ENCODE results near the gene ROCK2. TPM values are rescaled to one million over a fixed set of nuclear protein-coding genes. Genes with fewer than 3 reads are reported as not detected.

Gene ROCK2
- total RNA-seq, 4 donors from 2014 or later, result 110 to 197 (median 155) TPM

DNA sequence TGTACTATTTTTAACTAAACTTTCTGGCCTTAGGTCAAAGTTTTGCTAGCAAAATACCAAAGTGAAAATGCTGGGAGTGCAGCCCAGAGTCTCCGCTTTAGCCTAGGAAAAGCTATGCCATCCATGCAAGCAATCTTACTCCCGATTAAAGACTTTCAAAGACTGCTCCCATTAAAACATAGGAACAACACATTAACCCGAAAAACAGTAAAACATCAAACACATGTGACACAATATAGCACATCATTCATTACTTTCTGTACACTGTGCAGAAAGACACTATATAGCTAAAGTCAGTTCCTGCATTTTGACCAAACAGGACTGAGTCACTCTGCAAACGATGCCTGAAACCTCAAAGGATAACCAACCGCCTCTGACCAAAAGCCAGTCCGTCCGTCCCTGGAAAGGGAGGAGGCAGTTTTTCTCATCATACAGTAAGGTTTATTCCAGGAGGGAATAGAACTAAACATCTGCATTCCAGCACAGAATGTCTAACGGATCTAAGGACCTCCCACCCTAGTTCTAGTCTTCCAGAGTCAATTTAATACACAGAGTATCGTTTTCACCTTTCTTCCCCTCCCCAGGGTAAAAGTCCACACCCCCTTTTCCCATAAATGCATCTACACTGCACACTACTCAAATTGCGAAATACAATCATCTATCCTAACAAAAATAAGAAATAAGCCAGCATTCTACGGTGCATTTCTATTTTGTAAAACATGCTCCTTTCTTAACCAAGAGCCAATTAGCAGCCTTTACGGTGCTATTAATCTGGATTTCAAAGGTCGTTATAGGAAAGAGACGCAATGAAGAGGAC is 1.7 kb downstream of the ROCK2 start:
- DNase-seq (ENCODE audit: low spot score), result no peak
- ATAC-seq (ENCODE audit: low FRiP score), result no peak
- TF ChIP-seq, protein P1, sequence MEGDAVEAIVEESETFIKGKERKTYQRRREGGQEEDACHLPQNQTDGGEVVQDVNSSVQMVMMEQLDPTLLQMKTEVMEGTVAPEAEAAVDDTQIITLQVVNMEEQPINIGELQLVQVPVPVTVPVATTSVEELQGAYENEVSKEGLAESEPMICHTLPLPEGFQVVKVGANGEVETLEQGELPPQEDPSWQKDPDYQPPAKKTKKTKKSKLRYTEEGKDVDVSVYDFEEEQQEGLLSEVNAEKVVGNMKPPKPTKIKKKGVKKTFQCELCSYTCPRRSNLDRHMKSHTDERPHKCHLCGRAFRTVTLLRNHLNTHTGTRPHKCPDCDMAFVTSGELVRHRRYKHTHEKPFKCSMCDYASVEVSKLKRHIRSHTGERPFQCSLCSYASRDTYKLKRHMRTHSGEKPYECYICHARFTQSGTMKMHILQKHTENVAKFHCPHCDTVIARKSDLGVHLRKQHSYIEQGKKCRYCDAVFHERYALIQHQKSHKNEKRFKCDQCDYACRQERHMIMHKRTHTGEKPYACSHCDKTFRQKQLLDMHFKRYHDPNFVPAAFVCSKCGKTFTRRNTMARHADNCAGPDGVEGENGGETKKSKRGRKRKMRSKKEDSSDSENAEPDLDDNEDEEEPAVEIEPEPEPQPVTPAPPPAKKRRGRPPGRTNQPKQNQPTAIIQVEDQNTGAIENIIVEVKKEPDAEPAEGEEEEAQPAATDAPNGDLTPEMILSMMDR (IDR thresholded peaks at IDR 0.05), result no peak

DNA sequence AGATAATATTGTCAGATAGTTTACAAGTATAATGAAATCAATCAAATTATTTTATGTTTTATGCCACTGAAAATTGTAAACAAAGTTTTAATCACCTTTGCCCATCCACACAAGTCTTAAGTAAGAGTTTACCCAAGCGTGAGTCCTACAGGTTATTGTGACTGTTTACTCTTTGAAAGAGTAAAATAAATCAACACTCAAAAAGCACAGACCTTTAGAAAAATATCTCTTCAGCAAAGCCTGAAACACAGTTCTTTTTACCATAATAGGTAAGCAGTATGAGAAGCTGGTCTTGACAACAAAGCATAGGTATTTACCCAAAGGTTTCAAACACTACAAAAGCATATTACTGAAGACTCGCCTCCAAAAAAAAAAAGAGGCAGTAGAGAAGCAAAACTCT is 3.7 kb downstream of the ROCK2 start:
- TF ChIP-seq, protein P1 (IDR thresholded peaks at IDR 0.05), result no peak
- ATAC-seq (ENCODE audit: low FRiP score) (no peak), DNase-seq (ENCODE audit: low spot score) (no peak)

DNA sequence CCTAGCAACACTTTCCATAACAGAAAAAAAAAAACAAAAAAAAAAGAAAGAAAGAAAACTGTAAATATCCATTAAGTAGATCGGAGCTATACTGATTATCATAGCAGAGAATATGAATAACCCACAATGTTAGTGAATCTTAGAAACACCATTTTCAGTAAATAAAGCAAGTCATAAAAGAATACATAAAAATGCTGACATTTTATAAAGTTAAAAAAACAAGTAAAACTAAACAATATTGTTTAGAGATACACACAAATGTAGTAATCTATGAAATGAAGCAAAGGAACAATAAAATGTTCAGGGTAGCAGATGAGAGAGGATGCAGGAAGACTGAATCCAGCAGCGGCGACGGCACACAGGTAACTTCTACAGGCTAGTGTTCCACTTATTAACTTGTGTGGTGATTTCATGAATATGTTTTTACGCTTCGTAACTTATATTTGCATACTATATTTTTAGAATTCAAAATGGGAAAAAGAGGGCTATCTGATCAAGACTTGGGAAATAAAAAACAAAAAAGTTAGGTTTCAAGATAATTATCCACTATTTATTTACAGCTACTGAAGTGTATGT is 4.8 kb downstream of the ROCK2 start:
- no peak for DNase-seq (ENCODE audit: low spot score)
- TF ChIP-seq, protein P1 (IDR thresholded peaks at IDR 0.05), result no peak
- ATAC-seq (ENCODE audit: low FRiP score), result no peak

DNA sequence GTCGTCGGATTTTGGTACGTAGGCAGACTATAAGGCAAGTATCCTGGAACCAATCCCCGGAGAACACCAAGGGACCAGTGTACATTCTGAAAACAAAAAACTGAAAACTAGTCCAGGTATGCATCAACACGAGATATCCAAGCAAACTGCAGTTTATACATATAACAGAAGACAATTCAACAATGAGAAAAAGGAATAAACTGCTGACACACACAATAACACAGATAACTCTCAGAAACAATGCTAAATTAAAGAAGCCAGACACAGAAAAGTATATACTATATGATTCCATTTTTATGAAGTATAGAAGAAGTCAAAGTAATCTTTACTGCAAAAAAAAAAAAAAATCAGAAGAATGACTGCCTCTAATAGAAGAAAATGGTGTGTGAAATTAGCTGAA is 5.9 kb downstream of the ROCK2 start:
- DNase-seq (ENCODE audit: low spot score), result no peak
- TF ChIP-seq, protein P1 (IDR thresholded peaks at IDR 0.05), result no peak
- no peak for ATAC-seq (ENCODE audit: low FRiP score)

DNA sequence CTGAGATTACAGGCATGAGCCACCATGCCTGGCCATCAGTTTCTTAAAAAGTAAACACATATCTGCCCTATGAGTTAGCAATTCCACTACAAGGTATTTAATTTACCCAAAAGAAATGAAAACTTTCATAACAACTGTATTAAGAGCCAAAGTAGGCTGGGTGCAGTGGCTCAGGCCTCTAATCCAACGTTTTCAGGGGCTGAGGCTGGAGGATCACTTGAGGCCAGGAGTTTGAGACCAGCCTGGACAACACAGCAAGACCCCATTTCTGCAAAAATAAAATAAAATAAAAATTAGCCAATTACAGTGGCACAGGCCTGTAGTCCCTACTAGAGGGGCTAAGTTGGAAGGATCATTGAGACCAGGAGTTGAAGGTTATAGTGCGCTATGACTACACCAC is 6.5 kb downstream of the ROCK2 start:
- DNase-seq (ENCODE audit: low spot score) (no peak), ATAC-seq (ENCODE audit: low FRiP score) (no peak)
- TF ChIP-seq, protein P1 (IDR thresholded peaks at IDR 0.05), result no peak

DNA sequence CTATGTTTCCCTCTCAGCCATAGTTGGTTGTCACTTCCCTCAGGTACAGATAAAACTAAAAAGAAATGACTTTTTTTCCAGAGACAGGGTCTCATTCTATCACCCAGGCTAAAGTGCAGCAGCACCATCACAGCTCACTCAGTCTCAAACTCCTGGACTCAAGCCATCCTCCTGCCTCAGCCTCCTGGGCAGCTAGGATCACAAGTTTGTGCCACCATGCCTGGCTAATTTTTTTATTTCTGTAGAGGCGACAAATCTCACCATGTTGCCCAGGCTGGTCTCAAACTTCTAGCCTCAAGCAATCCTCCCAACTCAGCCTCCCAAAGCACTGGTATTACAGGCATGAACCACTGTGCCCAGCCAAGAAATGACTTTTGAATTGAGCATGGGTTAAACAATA is 8.2 kb downstream of the ROCK2 start:
- no peak for DNase-seq (ENCODE audit: low spot score)
- TF ChIP-seq, protein P1 (IDR thresholded peaks at IDR 0.05), result no peak
- no peak for ATAC-seq (ENCODE audit: low FRiP score)

All from omental fat pad (tissue), 4 donors.